ENCODE measurements around the gene SORD.
"Not testable (repeated sequence)": the region's sequence is repeated elsewhere in the genome, so short reads cannot be mapped to it uniquely, and the experiment has no call there.

Gene SORD

GRCh38 chr15:45025627-45026026 is 2.6 kb downstream of the SORD start:
- not testable (repeated sequence) for DNase-seq

- DNase-seq: no peak
Measured at GRCh38 chr15:45026651-45027190, 3.7 kb downstream of the SORD start.

- no peak for DNase-seq
Measured at GRCh38 chr15:45027220-45027619, 4.2 kb downstream of the SORD start.

- DNase-seq: no peak
Measured at GRCh38 chr15:45030743-45031142, 7.7 kb downstream of the SORD start.

GRCh38 chr15:45031522-45032028 is 8.6 kb downstream of the SORD start:
- DNase-seq: not testable (repeated sequence)

GRCh38 chr15:45032501-45032900 is 9.5 kb downstream of the SORD start:
- not testable (repeated sequence) for DNase-seq

GRCh38 chr15:45034087-45034486 is 11.1 kb downstream of the SORD start:
- DNase-seq: not testable (repeated sequence)

- DNase-seq: not testable (repeated sequence)
Measured at GRCh38 chr15:45034600-45035375, 11.8 kb downstream of the SORD start.

GRCh38 chr15:45036812-45037781 is 14.1 kb downstream of the SORD start:
- DNase-seq: peak; percentile 80

- no peak for DNase-seq
Measured at GRCh38 chr15:45037936-45038335, 14.9 kb downstream of the SORD start.

GRCh38 chr15:45040396-45040795 is 17.4 kb downstream of the SORD start:
- DNase-seq: not testable (repeated sequence)

- not testable (repeated sequence) for DNase-seq
Measured at GRCh38 chr15:45041538-45041937, 18.5 kb downstream of the SORD start.

- DNase-seq: not testable (repeated sequence)
Measured at GRCh38 chr15:45042859-45043258, 19.9 kb downstream of the SORD start.

GRCh38 chr15:45044270-45044669 is 21.3 kb downstream of the SORD start:
- DNase-seq: not testable (repeated sequence)

- DNase-seq: not testable (repeated sequence)
Measured at GRCh38 chr15:45048449-45048793, 25.4 kb downstream of the SORD start.

- peak; percentile 97 for DNase-seq
Measured at GRCh38 chr15:45048794-45049631, 26.0 kb downstream of the SORD start.

- DNase-seq: no peak
Measured at GRCh38 chr15:45050587-45050986, 27.6 kb downstream of the SORD start.

GRCh38 chr15:45052676-45053075 is 29.7 kb downstream of the SORD start:
- not testable (repeated sequence) for DNase-seq

GRCh38 chr15:45058690-45059675 is 36.0 kb downstream of the SORD start:
- not testable (repeated sequence) for DNase-seq

- DNase-seq: not testable (repeated sequence)
Measured at GRCh38 chr15:45062301-45062700, 39.3 kb downstream of the SORD start.

- DNase-seq: no peak
Measured at GRCh38 chr15:45064386-45064785, 41.4 kb downstream of the SORD start.

Data from hematopoietic multipotent progenitor cell treated with erythropoietin and hydrocortisone succinate and interleukin-3 and kit ligand, for 8 days (in vitro differentiated cells).